Activated naive CD4-positive, alpha-beta T cell (primary cell): ENCODE measurements around the gene ABLIM2.
"Not testable (repeated sequence)": the region's sequence is repeated elsewhere in the genome, so short reads cannot be mapped to it uniquely, and the experiment has no call there.

Source experiments
- DNase-seq, 4 experiments: peaks; one replicate each; lab custom pipeline; 2025; lab: John Stamatoyannopoulos, UW

Gene ABLIM2

DNA sequence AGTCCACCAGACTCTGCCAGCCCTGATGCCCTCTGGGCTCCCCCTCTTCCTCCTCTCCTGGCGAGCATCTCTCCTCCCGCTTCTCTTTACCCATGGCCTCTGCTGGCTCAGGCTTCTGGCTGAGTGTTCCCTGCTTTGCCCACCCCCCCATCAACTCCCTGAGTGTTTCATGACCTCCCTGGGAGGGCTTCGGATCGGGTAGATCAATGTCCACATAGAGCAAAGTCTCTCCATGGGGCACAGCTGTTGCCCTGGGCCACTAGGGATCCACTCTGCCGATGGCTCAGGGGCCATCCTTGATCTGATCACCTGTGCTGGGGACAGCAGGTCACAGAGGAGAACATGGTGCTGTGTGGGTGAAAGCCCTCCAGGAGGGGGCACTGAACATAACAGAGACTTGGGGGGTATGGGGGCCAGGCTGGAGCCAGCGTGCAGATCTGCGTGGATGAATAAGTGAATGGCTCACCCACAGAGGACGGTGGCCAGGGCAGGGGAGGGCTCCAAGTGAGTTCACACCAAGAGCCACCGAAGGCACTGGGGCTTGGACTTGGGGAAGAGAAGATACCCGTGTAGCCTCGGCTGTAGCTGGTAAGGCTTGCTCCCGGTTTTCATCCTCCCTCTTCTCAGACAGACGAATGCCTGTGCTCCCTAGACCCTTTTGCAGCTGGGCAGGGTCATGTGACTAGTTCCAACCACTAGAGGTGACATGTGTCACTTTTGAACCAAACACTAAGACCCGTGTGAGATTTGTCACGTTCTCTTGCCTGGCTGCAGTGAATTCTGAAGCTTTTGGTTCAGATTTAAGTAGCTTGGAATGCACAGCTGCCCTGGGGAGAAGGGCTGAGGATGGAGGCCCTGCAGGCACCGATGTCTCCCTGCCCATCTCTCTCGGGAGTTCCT, 195.8 kb downstream of the ABLIM2 start:
- DNase-seq = no peak

DNA sequence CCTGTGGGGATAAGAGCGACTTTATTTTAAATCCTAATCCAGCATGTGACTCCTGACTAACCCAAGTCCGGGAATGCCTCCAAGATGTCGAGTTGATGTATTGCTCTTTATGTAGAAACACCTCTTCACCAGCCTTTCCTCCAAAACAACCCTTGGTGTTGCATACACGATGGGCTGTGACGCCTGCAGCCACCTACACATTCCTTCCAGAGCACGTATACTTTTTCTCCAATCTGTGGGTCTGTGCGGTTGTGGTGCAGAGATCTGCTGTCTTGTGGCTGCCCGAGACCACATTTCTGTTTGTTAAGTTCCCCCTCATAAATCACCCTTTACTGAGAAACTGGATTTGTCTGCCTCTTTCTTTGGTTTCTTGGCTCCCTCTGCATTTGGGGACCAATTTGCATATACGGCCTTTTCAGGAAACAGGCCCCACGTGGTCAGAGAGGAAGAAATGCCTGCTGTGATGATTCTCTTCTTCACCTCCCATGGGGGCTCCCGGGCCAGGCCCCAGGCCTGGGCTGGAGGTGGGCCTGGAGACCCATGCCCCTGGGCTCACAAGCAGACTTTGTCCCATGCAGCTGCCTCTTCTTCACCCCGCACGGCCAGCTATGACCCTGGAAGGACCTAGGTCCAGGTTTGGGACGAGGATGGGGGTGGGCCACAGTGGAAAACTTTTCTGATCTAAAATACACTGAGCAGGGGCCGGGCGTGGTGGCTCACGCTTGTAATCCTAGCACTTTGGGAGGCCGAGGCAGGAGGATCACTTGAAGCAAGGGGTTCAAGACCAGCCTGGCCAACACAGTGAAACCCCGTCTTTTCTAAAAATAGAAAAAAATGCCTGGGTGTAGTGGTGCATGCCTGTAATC, 197.6 kb downstream of the ABLIM2 start:
- no peak for DNase-seq

DNA sequence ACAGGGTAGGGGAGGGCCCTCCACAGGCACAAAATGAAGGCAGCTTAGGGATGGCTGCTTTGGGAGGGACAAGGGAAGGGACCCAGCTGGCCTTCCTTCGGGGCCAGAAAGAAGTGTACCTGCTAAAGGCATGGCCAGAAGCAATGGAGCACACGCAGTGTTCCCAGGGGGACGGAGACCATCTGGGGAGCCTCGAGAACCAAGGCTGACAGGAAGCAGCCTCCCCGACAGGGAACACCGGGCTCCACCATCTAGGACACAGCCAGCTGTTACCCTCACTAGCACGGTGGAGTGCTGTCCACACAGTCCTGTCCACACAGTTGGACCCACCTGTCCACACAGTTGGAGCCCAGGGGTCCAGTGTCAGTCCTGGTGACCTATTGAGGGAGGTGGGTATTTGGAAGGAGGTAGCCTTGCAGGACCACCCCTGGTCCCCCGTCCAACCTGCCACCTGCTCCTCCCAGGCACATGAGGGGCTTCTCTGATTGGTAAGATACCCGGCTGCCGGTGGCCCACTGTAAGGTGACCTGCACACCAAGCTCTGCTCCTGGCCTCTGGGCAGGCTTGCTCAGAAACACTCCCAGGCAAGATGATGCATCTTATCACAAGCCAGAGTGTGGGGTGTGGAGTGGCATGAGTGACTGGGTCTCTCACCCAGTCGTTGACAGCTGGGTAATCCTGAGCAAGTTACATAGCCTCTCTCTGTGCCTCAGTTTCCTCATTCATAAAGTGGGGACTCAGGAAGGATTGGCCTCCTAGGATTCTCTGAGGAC, 198.4 kb downstream of the ABLIM2 start:
- no peak for DNase-seq

DNA sequence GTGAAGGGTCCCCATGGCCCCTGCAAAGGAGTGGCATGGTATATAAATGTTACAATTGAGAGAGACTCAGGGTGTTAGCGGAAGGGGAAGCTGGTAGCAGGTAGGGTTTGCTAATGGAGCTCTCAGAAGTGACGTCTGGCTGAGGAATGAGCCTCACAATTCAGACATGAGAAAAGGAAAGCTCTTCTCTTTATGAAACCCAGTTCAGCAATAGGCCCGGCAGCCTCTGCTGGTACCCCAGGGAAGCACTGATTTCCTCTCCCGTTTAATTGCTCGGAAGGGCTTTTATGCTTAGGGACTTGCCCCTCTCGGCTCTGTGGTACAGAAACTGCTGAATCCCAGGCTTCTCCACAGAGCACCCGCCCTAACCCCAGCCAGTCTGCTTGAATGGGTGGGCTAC, 199.5 kb downstream of the ABLIM2 start:
- DNase-seq = no peak

DNA sequence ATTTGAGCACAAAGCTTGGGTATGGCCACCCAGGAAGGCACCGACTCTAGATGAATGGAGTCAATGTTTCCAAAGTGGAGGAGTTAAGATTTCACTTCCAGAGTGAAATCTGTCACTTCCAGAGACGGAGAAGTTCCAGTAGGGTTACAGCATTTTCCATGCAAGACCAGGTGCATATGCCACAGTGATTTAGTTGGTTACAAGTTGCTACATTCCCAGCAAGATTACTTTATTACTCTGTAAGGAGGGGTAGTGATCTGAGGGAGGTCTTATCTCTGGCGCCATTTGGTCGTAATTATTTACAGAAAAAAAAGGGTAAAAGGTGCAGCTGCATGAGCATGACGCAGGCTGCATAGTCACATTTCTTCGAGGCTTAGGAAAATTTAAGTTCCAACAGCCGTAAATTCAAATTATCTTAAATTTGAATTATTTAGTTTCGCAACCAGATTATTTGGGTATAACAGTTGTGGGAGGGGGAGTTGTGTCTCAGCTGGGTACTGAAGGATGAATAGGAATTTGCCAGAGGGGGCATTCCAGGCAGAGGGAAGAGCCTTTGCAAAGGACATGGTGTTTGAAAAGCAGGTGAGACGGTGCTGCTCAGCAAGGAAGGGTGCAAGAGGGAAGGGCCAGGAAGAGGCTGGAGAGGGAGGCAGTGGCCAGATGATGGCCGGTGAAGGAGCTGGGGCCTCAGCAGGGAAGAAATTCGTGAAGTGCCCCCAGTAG, 201.5 kb downstream of the ABLIM2 start:
- no peak for DNase-seq

DNA sequence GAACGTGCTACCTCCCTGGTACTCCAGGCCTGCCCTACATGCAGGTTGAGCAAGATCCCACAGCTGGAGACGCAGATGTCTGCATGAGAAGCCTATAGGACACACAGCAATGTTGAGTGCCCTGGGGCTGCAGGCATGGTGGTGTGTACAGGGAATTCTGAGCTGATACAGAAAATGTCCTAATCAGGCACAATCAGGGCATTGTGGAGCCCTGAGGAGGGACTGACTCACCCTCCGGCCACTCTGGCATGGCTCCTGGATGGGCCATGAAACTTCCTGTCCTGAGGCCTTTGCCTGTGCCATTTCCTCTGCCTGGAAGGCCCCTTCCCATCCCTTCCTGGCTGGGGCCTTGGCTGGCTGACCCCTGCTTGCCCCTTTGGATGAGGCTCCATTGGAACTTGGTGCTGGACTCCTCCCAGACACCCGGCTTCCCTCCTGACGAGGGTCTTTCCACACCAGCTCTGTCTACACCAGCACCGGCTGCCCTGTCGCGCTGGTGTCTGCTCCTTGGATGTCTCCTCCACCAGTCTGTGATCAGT, 202.3 kb downstream of the ABLIM2 start:
- no peak for DNase-seq

DNA sequence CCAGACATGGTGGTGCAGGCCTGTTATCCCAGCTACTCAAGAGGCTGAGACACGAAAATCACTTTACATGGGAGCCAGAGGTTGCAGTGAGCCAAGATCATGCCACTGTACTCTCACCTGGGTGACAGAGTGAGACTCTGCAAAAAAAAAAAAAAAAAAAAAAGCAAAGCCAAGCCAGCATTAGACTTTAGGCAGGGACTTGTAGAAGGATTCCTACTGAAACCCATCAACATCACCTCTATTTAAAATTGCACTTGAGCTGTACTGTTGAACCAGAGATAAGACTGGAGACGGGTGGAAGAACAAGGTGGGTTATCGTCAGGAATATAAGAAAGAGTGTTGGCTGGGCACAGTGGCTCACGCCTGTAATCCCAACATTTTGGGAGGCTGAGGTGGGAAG, 203.2 kb downstream of the ABLIM2 start:
- no peak for DNase-seq

DNA sequence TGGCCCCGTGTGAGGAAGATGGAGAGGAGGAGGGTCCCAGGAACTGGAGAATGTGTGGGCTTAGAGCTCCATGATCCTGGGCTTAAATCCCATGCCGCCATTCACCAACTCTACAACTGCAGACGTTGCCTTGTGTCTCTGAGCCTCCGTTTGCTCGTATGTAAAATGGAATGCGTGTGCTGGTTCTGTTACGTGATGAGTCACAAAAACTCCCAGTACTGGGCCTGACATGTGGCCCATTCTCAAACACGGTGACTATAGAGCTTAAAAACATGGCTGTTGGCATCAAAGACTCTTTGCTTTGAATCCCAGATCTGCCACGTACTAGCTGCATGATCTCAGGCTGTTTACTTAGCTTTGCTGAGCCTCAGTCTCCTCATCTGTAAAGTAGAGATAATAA, 206.0 kb downstream of the ABLIM2 start:
- no peak for DNase-seq

DNA sequence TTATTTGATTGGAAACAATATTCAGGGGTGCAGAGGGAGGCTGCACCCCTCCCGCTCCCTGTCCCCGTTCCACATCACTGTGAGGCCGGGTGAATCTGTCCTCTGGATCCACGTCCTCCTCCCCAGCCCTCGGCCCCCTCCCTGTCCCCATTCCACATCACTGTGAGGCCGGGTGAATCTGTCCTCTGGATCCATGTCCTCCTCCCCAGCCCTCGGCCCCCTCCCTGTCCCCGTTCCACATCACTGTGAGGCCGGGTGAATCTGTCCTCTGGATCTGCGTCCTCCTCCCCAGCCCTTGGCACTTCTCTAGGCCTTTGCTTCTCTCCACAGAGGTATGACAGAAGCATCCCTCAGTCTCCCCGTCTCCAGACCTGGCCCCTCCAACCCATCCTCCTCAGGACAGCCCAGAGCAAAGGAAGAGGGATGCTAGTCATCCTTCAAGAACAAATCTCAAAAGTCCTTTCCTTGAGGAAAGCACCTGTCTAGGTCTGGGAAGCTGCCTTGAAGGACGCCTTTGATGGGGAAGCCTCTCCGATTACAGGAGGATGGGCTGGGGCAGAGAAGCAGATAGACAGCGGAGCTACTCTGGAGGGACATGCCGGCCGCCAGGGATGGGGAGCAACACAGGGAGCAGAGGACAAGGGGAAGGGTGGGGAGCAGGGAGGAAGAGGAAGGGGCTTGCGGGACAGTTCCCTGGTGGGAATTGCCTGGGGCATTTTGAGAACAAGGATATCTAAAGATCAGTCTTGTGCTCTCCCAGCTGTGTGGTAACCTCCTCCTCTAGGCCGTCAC, 208.1 kb downstream of the ABLIM2 start:
- no peak for DNase-seq

DNA sequence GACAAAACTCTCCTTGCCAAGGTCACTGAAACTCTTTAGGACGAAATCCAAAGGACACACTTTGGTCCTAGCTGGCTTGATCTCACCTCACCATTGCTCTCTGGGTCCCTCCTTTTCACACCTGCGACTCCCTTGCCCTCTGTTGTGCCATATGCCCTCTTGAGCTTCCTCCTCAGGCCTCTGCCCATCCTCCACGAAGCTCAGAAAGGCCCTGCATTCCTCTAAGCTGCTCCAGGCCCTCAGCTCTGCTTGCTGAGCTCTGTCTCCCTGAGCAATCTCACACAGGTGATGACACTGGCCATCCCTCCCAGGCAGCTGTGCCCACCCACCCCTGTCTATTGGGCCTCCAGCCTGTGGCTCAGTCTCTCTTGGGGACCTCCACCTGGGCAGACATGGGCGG, 208.9 kb downstream of the ABLIM2 start:
- DNase-seq = no peak

DNA sequence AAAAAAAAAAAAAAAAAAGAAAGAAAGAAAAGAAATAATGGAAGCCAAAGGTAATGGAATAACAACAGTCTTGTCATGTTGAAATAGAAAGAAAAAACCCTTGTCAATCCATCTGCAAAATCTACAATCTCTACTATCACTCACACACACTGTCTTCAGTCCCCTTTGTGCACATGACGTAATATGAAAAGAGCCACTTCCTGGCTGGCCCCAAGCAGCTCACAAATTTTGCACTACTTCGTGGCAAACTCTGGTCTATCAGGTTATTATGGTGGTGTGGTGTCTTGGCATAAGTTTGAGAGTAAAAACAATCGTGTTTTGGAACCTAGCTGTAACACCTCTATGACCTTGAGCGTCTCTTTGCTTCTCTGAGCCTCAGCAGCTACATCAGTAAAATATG, 210.7 kb downstream of the ABLIM2 start:
- DNase-seq = no peak

DNA sequence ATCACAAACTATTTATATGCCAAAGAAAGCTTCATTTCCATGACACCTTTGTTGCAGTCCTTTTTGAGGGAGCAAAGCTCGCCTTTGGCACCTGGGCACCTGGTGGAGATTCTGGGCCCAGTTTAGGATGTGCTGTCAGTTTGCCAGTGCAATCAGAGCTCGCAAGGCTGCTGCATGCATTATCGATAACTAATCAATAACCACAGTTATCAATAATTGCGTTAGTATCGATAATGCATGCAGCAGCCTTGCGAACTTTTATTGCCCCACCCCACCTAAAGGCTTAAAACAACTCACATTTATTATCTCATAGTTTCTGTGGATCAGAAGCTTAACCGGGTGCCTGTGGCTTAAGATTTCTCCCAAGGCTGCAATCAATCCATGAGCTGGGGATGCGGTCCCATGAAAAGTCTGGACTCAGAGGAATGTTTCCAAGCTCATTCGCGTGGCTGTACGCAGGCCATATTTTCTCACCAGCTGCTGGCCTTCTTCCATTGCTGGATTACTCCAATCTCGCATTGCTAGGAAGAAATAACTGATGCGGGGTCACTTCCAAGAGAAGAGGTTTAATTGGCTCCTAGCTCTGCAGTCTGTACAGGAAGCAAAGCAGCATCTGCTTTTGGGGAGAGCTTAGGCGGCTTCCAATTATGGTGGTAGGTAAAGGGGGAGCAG, 212.8 kb downstream of the ABLIM2 start:
- DNase-seq = no peak

DNA sequence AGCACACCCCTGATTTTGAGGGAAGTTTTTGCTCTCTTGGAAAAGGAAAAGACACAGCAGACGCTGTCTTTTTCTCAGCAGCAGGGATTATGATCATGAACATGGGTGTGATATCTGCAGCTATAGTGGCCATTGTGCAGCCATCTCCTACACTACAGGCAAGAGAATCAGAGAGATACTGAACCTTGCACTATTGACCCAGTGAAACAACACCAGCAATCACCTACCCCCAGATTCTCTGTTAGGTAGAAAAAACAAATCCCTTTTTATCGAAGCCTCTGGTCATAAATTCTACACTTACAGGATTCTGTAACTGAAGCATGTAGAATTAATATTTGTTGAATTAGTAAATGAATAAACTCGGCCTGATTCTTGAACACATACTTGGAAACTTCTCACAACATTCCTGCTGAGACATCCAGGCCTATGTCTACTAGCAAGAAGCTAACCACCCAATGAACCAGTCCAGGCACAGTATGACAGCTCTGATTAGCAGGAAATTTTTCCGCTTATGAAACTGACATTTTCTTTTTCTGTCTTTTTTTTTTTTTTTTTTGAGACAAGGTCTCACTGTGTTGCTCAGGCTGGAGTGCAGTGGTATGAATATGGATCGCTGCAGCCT, 213.9 kb downstream of the ABLIM2 start:
- no peak for DNase-seq

DNA sequence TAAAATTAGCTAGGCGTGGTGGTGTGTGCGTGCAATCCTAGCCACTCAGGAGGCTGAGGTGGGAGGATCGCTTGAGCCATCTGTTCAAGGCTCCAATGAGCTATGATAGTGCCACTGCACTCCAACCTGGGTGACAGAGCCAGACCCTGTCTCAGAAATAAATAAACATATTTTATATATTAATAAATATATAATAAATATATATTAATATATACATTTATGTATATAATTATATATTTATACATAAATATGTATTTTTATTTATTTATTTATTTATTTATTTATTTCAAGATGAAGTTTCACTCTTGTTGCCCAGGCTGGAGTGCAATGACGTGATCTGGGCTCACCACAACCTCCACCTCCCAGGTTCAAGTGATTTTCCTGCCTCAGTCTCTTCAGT, 214.9 kb downstream of the ABLIM2 start:
- DNase-seq = not testable (repeated sequence)

DNA sequence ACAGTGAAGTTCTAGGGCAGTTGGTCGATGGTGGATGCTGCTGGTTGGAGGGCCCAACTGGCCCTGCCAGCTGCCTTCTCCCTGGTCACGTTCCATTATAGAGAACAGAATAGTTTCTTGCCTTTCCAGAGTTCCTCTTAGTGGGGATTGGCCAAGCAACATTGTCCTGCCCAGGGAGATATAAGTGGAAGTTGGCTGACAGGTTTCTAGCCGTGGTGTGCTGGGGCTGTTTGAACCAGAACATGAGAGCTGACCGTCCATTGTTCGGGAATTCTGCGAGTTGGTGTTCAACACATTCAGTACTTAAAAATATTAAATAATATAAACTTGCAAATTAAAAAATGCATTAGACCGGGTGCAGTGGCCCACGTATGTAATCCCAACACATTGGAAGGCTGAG, 215.4 kb downstream of the ABLIM2 start:
- DNase-seq = no peak

DNA sequence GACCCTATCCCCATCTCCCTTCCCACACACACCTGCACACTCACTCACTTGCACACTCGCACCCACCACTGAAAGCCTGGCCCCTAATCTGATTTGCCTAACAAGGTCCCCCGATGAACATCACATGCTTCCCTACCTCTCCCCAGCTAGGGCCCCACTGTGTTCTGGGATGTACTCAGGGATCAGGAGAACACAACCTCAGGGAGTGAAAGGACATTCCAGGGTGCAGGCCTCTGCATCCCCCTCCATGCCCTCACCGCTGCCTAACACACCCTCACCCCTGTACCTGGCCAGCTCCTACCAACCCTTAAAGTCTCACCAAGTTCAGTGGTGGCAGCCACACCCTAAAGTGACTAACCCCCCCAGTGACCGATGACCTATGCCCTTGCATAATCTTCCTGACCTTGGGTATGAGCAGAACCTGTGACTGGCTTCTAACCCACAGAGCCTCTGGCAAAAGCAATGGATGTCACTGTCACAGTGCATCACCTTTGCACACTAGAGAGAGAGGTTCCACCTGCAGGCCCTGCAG, 216.6 kb downstream of the ABLIM2 start:
- no peak for DNase-seq

DNA sequence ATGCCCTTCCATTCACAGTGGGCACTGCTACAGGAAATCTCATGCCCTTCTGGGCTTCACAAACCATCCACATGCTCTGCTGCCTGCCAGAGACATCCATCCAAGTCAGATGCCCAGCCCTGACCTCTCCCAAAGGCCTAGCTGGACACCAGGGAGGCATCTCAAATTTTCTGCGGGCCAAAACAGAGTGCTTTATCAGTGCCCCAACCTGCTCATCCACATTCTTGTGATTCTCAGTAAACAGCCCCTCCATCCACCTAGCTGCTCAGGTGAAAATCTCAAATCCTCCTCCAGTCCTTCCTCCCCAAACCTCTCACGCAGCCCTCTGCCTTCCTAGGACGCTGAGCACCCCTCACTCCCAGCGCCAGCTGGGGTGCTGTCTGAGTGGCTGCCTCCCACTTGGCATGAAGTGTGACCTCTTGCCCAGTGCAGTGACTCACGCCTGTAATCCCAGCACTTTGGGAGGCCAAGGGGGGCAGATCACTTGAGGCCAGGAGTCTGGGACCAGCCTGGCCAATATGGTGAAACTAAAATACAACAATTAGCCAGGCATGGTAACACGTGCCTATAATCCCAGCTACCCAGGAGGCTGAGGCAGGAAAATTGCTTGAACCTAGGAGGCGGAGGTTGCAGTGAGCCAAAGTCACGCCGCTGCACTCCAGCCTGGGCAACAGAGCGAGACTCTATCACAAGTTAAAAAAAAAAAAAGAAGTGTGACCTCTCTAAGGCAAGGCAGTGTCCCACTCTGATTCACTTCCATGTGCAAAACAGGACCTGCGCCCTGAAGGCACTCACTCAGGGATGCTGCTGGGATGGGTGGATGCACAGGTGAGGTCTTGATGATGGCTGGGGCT, 217.3 kb downstream of the ABLIM2 start:
- DNase-seq = no peak

DNA sequence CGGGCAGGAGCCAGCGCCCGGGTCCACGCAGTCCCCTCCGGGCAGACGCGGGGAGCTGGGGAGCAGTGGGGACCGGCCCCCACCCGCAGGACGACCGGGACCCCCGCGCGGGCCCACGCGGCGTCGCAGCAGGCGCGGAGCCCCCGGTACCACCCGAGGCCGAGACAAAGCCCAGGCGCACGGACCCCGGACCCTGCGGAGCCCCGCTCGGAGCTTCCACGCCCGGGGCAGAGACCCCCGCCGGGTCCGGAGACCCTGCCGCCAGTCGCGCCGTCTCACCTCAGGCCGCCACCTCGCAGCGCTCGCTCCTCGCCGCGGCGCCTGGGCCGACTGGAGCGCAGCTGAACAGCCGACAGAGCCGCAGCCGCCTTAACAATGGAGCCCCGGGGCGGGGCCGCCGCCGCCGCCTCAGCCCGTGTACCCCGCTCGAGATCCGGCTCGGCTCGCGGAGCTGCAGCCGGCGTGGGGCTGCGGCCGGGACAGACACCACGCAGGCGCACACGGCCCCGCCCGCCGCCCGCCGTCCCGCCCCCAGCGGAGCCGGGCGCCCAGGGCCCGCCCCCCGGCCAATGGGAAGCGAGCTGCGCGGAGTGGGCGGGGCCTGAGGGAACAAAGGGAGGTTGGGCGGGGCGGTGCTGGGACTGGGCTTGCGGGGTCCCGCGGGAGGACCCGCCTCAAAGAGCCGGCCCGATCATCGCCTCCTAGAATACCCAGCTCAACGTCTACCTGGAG, 219.1 kb downstream of the ABLIM2 start, which contains the start of gene AFAP1:
Gene AFAP1 (minus strand): TSS at position 485 of the 732 bp plus-strand sequence. CDS start 67,783 bp downstream, outside the sequence.
- peak; percentile 51 to 88 (median 74) for DNase-seq
